Effector CD4-positive, alpha-beta T cell (primary cell): Measurements from ENCODE around the gene CHST11.

ENCODE experiments used
- DNase-seq: peaks from one replicate; pipeline ENCODE4 v3.0.0-alpha.2; 2020

The CHST11 gene

GRCh38 chr12:104681012-104681690, 224.4 kb downstream of the CHST11 start:
- DNase-seq, result no peak

GRCh38 chr12:104682790-104683279, 226.1 kb downstream of the CHST11 start:
- peak; percentile 59 for DNase-seq

- no peak for DNase-seq
Measured at GRCh38 chr12:104683831-104684503, 227.2 kb downstream of the CHST11 start.

- DNase-seq, result no peak
Measured at GRCh38 chr12:104684884-104685283, 228.1 kb downstream of the CHST11 start.

GRCh38 chr12:104685366-104685765, 228.6 kb downstream of the CHST11 start:
- no peak for DNase-seq

- no peak for DNase-seq
Measured at GRCh38 chr12:104686196-104686595, 229.4 kb downstream of the CHST11 start.

- no peak for DNase-seq
Measured at GRCh38 chr12:104687823-104688573, 231.2 kb downstream of the CHST11 start.

- DNase-seq, result no peak
Measured at GRCh38 chr12:104689635-104690034, 232.9 kb downstream of the CHST11 start.

- DNase-seq, result no peak
Measured at GRCh38 chr12:104691721-104692556, 235.2 kb downstream of the CHST11 start.

GRCh38 chr12:104692557-104693218, 235.9 kb downstream of the CHST11 start:
- no peak for DNase-seq

- no peak for DNase-seq
Measured at GRCh38 chr12:104693493-104693892, 236.7 kb downstream of the CHST11 start.

GRCh38 chr12:104694161-104694560, 237.4 kb downstream of the CHST11 start:
- no peak for DNase-seq

- no peak for DNase-seq
Measured at GRCh38 chr12:104694711-104695110, 238.0 kb downstream of the CHST11 start.

- peak; percentile 66 for DNase-seq
Measured at GRCh38 chr12:104695453-104696148, 238.9 kb downstream of the CHST11 start.

- no peak for DNase-seq
Measured at GRCh38 chr12:104697186-104697585, 240.4 kb downstream of the CHST11 start.

GRCh38 chr12:104698871-104699270, 242.1 kb downstream of the CHST11 start:
- DNase-seq, result no peak

- DNase-seq, result no peak
Measured at GRCh38 chr12:104699489-104700190, 242.9 kb downstream of the CHST11 start.

GRCh38 chr12:104700324-104700723, 243.6 kb downstream of the CHST11 start:
- no peak for DNase-seq

GRCh38 chr12:104701301-104701700, 244.6 kb downstream of the CHST11 start:
- DNase-seq, result no peak

- no peak for DNase-seq
Measured at GRCh38 chr12:104701756-104702155, 245.0 kb downstream of the CHST11 start.
